Keratinocyte (primary cell): ENCODE data around the gene WDR11.

Source experiments
- EZH2 ChIP-seq: IDR thresholded peaks from one replicate; pipeline ENCODE4 v1.6.1; 2012; ENCODE audit warnings: inconsistent platforms, mild to moderate bottlenecking, low read length, moderate library complexity
- TF ChIP-seq, protein P1 (sequence below), 3 experiments: IDR thresholded peaks in 1 of 3; conservative IDR thresholded peaks in 1 of 3; optimal IDR thresholded peaks in 1 of 3; 2 replicates in 2 of 3; 3 replicates in 1 of 3; pipeline versions ENCODE3 to v1.5.1; 2011; ENCODE audit warnings: low read length in 3 of 3, mild to moderate bottlenecking in 3 of 3, moderate library complexity in 2 of 3, control low read depth in 1 of 3, inconsistent platforms in 1 of 3; ENCODE audit not compliant: insufficient read depth in 2 of 3; ENCODE audit errors: extremely low read depth in 1 of 3

DNA sequence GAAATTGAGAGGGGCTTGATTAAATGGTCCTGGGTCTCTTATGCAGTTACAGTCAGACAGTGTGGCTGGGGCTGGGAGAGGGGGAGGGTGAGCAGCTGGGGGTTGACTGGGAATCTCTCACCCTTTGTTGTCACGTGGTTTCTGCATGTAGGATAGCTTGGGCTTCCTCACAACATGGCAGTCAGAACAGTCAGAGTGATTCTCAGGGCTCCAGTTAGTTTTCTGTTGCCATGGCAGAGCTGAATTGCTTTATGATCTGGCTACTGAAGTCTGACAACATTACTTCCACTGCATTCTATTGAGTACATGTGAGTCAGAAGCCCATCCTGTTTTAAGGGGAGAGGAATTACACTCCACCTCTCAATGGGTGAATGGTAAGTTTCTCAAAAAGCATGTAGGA lies 102.7 kb downstream of the WDR11 start:
- TF ChIP-seq, protein P1, sequence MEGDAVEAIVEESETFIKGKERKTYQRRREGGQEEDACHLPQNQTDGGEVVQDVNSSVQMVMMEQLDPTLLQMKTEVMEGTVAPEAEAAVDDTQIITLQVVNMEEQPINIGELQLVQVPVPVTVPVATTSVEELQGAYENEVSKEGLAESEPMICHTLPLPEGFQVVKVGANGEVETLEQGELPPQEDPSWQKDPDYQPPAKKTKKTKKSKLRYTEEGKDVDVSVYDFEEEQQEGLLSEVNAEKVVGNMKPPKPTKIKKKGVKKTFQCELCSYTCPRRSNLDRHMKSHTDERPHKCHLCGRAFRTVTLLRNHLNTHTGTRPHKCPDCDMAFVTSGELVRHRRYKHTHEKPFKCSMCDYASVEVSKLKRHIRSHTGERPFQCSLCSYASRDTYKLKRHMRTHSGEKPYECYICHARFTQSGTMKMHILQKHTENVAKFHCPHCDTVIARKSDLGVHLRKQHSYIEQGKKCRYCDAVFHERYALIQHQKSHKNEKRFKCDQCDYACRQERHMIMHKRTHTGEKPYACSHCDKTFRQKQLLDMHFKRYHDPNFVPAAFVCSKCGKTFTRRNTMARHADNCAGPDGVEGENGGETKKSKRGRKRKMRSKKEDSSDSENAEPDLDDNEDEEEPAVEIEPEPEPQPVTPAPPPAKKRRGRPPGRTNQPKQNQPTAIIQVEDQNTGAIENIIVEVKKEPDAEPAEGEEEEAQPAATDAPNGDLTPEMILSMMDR (optimal IDR thresholded peaks at IDR 0.05 in 1 of 3, IDR thresholded peaks at IDR 0.05 in 1 of 3, conservative IDR thresholded peaks at IDR 0.05 in 1 of 3; ENCODE audit: extremely low read depth in 1 of 3, insufficient read depth in 2 of 3, low read length in 3 of 3), result no peak
- no peak for TF ChIP-seq EZH2
